HG02884 (cell line): ENCODE data around the gene ADM2.
"Not testable (repeated sequence)": the region's sequence is repeated elsewhere in the genome, so short reads cannot be mapped to it uniquely, and the experiment has no call there.

Source experiments
- ATAC-seq: cut with Tn5 transposase; IDR thresholded peaks from one replicate; pipeline ENCODE4 v1.9.1; 2021; ENCODE audit warnings: mild to moderate bottlenecking, moderate library complexity; ENCODE audit not compliant: unreplicated experiment

Gene ADM2

GRCh38 chr22:50533856-50534711 lies 52.7 kb downstream of the ADM2 start:
- not testable (repeated sequence) for ATAC-seq

GRCh38 chr22:50535113-50535512 lies 53.8 kb downstream of the ADM2 start:
- ATAC-seq: no peak
